Keratinocyte (primary cell): ENCODE results near the gene OCEL1. TPM values are rescaled to one million over a fixed set of nuclear protein-coding genes. Genes with fewer than 3 reads are reported as not detected.

ENCODE experiments used
- DNase-seq: peaks from one replicate; pipeline ENCODE4 v3.0.0-alpha.2; 2011; ENCODE audit warnings: low read depth, missing footprints, low spot score
- FAIRE-seq: peaks from 2 replicates; lab custom pipeline; 2011; peaks lifted over from hg19 to GRCh38; lab: Jason Lieb, UNC
- H2AFZ ChIP-seq: 2 replicates; pipeline ENCODE4 v1.6.0; 2012; ENCODE audit warnings: low read length, control low read depth, inconsistent platforms; ENCODE audit not compliant: control insufficient read depth
- H3K27ac ChIP-seq: 2 replicates; pipeline ENCODE4 v1.5.1; 2011; ENCODE audit warnings: low read length; ENCODE audit not compliant: control insufficient read depth, insufficient read depth
- H3K27me3 ChIP-seq: 3 replicates; pipeline ENCODE4 v1.6.0; 2011; ENCODE audit warnings: low read length; ENCODE audit not compliant: control insufficient read depth, insufficient read depth; ENCODE audit errors: extremely low read depth
- H3K36me3 ChIP-seq, 2 experiments: 2 replicates in 1 of 2; 3 replicates in 1 of 2; pipeline ENCODE4 v1.5.1; 2011; ENCODE audit warnings: low read length in 2 of 2, mild to moderate bottlenecking in 1 of 2; ENCODE audit not compliant: control insufficient read depth in 2 of 2, insufficient read depth in 2 of 2; ENCODE audit errors: extremely low read depth in 1 of 2
- H3K4me1 ChIP-seq: 3 replicates; pipeline ENCODE4 v1.5.1; 2011; ENCODE audit warnings: low read length; ENCODE audit not compliant: control insufficient read depth, insufficient read depth; ENCODE audit errors: extremely low read depth
- H3K4me2 ChIP-seq: 3 replicates; pipeline ENCODE4 v1.6.0; 2011; ENCODE audit warnings: low read depth, low read length; ENCODE audit not compliant: control insufficient read depth, insufficient read depth; ENCODE audit errors: extremely low read depth
- H3K4me3 ChIP-seq, 3 experiments: fragments of 200-600 bp in 1 of 3; sonication (generic) in 1 of 3; 2 replicates in 2 of 3; 3 replicates in 1 of 3; pipeline ENCODE4 v1.5.1; 2011 to 2016; ENCODE audit warnings: low read length in 3 of 3, mild to moderate bottlenecking in 3 of 3, control low read depth in 2 of 3, inconsistent platforms in 1 of 3, low read depth in 1 of 3, mixed read lengths in 1 of 3, mixed run types in 1 of 3, moderate library complexity in 1 of 3; ENCODE audit not compliant: control insufficient read depth in 2 of 3, insufficient read depth in 2 of 3; ENCODE audit errors: extremely low read depth in 1 of 3
- H3K79me2 ChIP-seq: 2 replicates; pipeline ENCODE4 v1.6.0; 2012; ENCODE audit warnings: low read length; ENCODE audit not compliant: control insufficient read depth, insufficient read depth
- H3K9ac ChIP-seq: 3 replicates; pipeline ENCODE4 v1.6.0; 2011; ENCODE audit warnings: low read length; ENCODE audit not compliant: control insufficient read depth, insufficient read depth; ENCODE audit errors: extremely low read depth
- H3K9me1 ChIP-seq: 3 replicates; pipeline ENCODE4 v1.6.0; 2011; ENCODE audit warnings: low read length; ENCODE audit not compliant: control insufficient read depth, insufficient read depth; ENCODE audit errors: extremely low read depth
- H3K9me3 ChIP-seq: 2 replicates; pipeline ENCODE4 v1.5.1; 2012; ENCODE audit warnings: low read depth, low read length; ENCODE audit not compliant: control insufficient read depth
- H4K20me1 ChIP-seq: 3 replicates; pipeline ENCODE4 v1.6.0; 2011; ENCODE audit warnings: low read length; ENCODE audit not compliant: control insufficient read depth, insufficient read depth; ENCODE audit errors: extremely low read depth
- EZH2 ChIP-seq: IDR thresholded peaks from one replicate; pipeline ENCODE4 v1.6.1; 2012; ENCODE audit warnings: inconsistent platforms, mild to moderate bottlenecking, low read length, moderate library complexity
- dilution Hi-C: fragments of 300-500 bp; cut with MboI; formaldehyde crosslinking; loops from one replicate; pipeline ENCODE4 v1.7.0; 2020; ENCODE audit warnings: low sequenced_read_pairs; ENCODE audit not compliant: extremely low pct_ligation_motif_present
- polyA plus RNA-seq, 5 experiments: library from polyadenylated mRNA; depleted of rRNA in 3 of 5; stranded (reverse) in 3 of 5; stranded (forward) in 1 of 5; unstranded in 1 of 5; fragments of >200 nt; gene quantifications; 1 replicate in 1 of 5; 2 replicates in 3 of 5; 3 replicates in 1 of 5; pipeline versions ENCODE4 v1.2.1 to v1.2.3, GENCODE V29; 2011 to 2012; ENCODE audit warnings: missing spikeins in 2 of 5, low read depth in 1 of 5, low replicate concordance in 1 of 5
- TF ChIP-seq, protein P1 (sequence below), 3 experiments: IDR thresholded peaks in 1 of 3; conservative IDR thresholded peaks in 1 of 3; optimal IDR thresholded peaks in 1 of 3; 2 replicates in 2 of 3; 3 replicates in 1 of 3; pipeline versions ENCODE3 to v1.5.1; 2011; ENCODE audit warnings: low read length in 3 of 3, mild to moderate bottlenecking in 3 of 3, moderate library complexity in 2 of 3, control low read depth in 1 of 3, inconsistent platforms in 1 of 3; ENCODE audit not compliant: insufficient read depth in 2 of 3; ENCODE audit errors: extremely low read depth in 1 of 3

Gene OCEL1
- polyA plus RNA-seq, 1 donor (not counting 4 experiments of a cell fraction or from before 2014, with no cell fraction given): 2.2 TPM

DNA sequence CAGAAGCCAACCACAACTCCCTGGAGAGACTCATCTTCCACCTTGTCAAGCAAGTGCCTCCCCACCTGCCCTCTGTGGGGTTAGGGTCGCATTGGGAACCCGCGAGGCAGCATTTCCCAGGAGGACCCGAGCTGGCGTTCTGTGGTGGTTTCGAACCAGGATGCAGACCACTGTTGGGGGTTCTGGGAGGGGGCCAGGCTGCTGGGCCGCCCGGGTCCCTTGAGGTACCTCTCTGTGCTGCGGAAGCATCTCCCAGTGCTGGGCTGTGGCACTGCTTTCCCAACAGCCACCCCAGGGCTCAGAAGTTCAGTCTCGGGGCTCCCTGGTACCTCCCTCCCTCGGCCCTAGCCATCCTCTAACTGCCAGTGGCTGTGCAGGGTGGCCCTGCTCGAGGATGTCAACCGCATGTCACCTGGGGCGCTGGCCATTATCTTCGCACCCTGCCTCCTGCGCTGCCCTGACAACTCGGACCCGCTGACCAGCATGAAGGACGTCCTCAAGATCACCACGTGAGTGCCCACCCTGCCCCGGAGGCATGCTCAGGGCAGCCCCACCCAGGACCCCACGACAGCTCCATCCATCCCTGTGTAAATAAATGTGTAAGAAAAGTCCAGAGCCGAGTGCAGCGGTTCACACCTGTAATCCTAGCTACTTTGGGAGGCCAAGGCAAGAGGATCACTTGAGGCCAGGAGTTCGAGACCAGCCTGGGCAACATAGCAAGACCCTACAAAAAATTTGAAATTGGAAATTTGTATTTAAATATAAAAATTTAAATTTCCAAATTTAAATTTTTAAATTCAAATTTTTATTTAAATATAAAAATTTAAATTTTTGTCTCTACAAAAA lies 19.1 kb upstream of the OCEL1 start:
- TF ChIP-seq EZH2: no peak
- TF ChIP-seq, protein P1, sequence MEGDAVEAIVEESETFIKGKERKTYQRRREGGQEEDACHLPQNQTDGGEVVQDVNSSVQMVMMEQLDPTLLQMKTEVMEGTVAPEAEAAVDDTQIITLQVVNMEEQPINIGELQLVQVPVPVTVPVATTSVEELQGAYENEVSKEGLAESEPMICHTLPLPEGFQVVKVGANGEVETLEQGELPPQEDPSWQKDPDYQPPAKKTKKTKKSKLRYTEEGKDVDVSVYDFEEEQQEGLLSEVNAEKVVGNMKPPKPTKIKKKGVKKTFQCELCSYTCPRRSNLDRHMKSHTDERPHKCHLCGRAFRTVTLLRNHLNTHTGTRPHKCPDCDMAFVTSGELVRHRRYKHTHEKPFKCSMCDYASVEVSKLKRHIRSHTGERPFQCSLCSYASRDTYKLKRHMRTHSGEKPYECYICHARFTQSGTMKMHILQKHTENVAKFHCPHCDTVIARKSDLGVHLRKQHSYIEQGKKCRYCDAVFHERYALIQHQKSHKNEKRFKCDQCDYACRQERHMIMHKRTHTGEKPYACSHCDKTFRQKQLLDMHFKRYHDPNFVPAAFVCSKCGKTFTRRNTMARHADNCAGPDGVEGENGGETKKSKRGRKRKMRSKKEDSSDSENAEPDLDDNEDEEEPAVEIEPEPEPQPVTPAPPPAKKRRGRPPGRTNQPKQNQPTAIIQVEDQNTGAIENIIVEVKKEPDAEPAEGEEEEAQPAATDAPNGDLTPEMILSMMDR (optimal IDR thresholded peaks at IDR 0.05 in 1 of 3, IDR thresholded peaks at IDR 0.05 in 1 of 3, conservative IDR thresholded peaks at IDR 0.05 in 1 of 3; ENCODE audit: extremely low read depth in 1 of 3, insufficient read depth in 2 of 3, low read length in 3 of 3): no peak
- peaks cover 21 to 29% of the 10 kb centered on the region in 2 experiments for H3K36me3 ChIP-seq
- H3K27me3 ChIP-seq: no peaks in the 10 kb centered on the region
- no peaks in the 10 kb centered on the region for H3K4me1 ChIP-seq
- no peak overlapping the region for H3K4me2 ChIP-seq
- no peak for FAIRE-seq
- no peaks in the 10 kb centered on the region for H4K20me1 ChIP-seq
- H3K9me3 ChIP-seq: no peaks in the 10 kb centered on the region
- H3K9me1 ChIP-seq: no peaks in the 10 kb centered on the region
- no peak overlapping the region for H3K27ac ChIP-seq
- no peak overlapping the region for H3K4me3 ChIP-seq
- no peak overlapping the region for H3K9ac ChIP-seq
- H2AFZ ChIP-seq: no peak overlapping the region
- DNase-seq: no peak
- no peaks in the 10 kb centered on the region for H3K79me2 ChIP-seq
- dilution Hi-C loops: no loop called here

DNA sequence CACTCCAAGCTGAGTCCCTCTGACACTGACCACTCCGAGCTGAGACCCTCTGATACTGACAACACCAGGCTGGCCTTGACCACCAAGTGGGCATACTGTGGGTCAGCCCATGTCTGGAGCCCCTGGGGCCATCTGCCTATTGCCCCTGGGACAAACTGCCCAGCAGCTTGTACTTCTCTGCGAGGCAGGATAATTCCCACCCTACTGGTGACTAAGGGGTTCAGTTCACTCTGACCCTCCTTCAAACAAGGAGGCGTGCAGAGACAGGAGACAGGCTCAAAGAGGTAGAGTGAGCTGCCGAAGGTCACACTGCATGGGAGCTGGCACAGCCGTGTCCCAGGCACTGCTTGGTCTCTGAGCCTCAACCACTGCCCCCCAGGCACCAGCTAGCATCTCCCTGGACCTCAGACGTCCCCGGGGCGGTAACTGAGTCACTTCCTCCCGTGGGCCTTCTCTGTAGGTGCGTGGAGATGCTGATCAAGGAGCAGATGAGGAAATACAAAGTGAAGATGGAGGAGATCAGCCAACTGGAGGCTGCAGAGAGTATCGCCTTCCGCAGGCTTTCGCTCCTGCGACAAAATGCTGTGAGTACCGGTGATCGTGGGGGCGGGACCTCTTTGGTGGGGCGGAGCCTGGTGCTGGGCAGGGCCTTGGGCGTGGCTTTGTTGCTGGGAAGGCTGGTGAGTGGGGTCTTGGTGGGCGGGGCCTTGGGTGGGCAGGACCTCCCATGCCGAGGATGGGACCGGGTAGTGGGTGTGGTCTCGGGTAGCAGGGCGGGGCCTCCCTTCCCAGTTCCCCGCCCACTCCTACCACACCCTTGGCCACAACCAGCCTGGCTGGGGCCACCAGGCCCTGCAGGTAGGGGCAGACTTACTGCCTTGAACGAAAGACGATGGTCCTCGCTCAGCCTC lies 16.6 kb upstream of the OCEL1 start:
- Histone ChIP-seq H3K4me2 (no peak overlapping the region), H3K4me1 (peaks cover 1% of the 10 kb centered on the region), H3K27ac (no peak overlapping the region), H3K27me3 (no peaks in the 10 kb centered on the region), H3K9me3 (no peaks in the 10 kb centered on the region), H3K9me1 (no peaks in the 10 kb centered on the region), H3K9ac (no peak overlapping the region), H4K20me1 (no peaks in the 10 kb centered on the region), H3K36me3 (peaks cover 15 to 25% of the 10 kb centered on the region in 2 experiments), H2AFZ (no peak overlapping the region), H3K79me2 (no peaks in the 10 kb centered on the region), H3K4me3 (no peak overlapping the region)
- dilution Hi-C loops: no loop called here
- FAIRE-seq: no peak
- no peak for TF ChIP-seq EZH2
- TF ChIP-seq, protein P1 (optimal IDR thresholded peaks at IDR 0.05 in 1 of 3, IDR thresholded peaks at IDR 0.05 in 1 of 3, conservative IDR thresholded peaks at IDR 0.05 in 1 of 3; ENCODE audit: extremely low read depth in 1 of 3, insufficient read depth in 2 of 3, low read length in 3 of 3): no peak
- no peak for DNase-seq
